ENCODE data around the gene FAM174B.

Gene FAM174B

DNA sequence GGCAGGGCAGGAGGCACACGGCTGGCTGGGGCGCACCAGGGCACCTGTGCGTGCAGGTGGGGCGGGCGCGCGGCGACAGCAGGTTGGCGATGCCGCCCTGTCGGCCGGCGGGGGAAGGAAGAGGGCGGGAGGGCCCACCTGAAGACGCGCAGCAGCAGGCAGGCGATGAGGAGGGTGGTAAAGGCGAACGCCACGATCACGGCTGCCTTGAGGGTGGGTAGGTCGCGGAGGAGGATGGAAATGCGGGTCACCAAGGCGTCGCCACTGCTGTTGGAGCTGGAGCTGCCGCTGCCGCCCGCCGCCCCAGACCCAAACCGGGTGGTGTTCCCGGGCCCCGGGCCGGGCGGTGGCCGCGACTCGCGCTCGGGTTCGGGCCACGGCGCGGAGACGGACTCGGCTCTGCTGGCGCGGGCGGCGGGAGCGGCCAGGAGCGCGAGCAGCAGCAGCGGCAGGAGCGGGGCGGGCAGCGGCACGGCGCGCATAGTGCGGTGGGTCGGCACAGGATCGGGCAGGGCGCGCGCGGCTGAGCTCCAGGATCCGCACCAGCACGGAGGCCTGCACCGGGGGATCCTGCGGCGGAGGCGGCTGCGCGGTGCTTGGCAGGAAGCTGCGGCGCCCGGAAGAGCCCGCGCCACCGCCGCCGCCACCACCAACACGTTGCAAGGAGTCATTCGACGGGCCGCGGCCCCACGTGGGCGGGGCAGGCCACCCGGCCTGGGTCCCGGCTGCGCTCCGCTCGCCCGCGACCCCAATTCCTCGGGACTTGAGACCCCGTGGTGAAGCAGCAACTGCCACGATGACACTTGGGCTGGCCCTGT, at the start of gene FAM174B:
TSS of gene FAM174B (minus strand) at position 598 of the 818 bp plus-strand sequence.
- TF ChIP-seq CTCF (IDR thresholded peaks at IDR 0.05; ENCODE audit: low read length, missing control alignments): no peak
- H3K4me3 ChIP-seq (replicated peaks; ENCODE audit: low read depth, low read length): peak within 1 kb of the TSS; percentile 19
- peak; percentile 5 for DNase-seq (ENCODE audit: low read depth)

GRCh38 chr15:92696096-92696495, 40.5 kb upstream of the FAM174B start:
- no peak overlapping the region for H3K4me3 ChIP-seq (replicated peaks; ENCODE audit: low read depth, low read length)
- no peak for DNase-seq (ENCODE audit: low read depth)
- no peak for TF ChIP-seq CTCF (IDR thresholded peaks at IDR 0.05; ENCODE audit: low read length, missing control alignments)

DNA sequence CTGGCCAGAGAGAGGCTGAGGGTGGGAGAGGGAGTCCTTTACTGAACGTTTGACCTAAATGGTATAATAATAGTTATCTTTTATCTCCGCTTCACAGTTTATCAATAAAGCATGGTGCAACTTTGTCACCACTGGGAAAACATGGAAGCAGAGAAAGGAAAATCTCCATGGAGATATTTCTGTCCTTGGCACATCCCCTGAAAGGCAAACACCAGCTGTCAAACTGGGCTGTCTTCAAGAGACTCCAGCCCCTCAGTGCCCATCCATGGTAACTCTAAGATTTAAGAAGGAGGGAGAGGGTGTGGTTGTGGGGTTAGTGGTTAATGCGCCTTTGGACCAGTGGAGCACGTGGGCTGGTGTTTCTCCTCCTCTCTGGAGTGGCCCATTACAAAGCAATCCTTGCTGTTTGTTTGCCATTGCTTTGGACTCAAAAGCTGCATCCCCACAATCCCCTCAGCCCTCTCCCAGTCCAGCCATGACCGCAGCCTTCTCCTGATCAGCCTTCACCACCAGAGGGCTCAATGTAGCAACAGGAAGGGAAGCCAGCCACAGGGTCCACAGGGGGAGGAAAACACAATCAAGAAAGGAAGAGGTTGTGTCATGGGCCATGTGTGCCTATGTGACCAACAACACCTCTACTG, 38.2 kb upstream of the FAM174B start:
- H3K4me3 ChIP-seq (replicated peaks; ENCODE audit: low read depth, low read length): no peak overlapping the region
- peak; percentile 32 for DNase-seq (ENCODE audit: low read depth)
- TF ChIP-seq CTCF (IDR thresholded peaks at IDR 0.05; ENCODE audit: low read length, missing control alignments): peak; percentile 53

DNA sequence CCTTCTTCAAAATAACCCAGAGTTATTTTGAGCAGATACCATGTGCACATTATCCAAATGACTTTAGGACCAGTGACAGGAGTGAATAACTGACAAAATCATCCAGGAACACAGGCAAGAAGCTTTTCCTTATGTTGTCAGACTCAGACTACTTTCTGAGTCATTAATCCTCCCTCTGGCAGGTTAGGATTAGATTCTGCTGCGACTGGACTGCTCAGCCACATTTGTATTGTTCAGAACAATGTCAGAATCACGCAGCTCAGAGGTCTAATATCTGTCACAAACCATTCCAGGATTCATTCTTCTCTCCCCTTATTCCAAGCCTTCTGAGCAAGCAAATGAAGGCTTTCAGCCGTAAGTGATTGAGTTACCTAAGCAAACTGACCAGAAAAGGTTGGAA, 34.8 kb upstream of the FAM174B start:
- TF ChIP-seq CTCF (IDR thresholded peaks at IDR 0.05; ENCODE audit: low read length, missing control alignments): no peak
- DNase-seq (ENCODE audit: low read depth): no peak
- H3K4me3 ChIP-seq (replicated peaks; ENCODE audit: low read depth, low read length): no peak overlapping the region

DNA sequence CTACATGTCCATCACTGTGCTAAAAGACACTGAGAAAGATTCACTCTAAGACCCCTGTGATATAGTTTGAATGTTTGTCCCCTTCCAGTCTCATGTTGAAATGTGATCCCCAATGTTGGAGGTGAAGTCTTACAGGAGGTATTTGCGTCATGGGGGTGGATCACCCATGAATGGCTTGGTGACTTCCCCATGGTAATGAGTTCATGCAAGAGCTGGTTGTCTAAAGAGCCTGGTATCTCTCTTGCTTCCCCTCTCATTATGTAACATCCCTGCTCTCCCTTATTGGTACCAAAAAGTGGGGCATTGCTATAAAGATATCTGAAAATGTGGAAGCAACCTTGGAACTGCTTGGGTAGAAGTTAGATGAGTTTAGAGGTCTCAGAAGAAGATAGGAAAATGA, 32.2 kb upstream of the FAM174B start:
- no peak for TF ChIP-seq CTCF (IDR thresholded peaks at IDR 0.05; ENCODE audit: low read length, missing control alignments)
- no peak overlapping the region for H3K4me3 ChIP-seq (replicated peaks; ENCODE audit: low read depth, low read length)
- no peak for DNase-seq (ENCODE audit: low read depth)

- H3K4me3 ChIP-seq (replicated peaks; ENCODE audit: low read depth, low read length): no peak overlapping the region
- DNase-seq (ENCODE audit: low read depth): no peak
- TF ChIP-seq CTCF (IDR thresholded peaks at IDR 0.05; ENCODE audit: low read length, missing control alignments): no peak
Measured at GRCh38 chr15:92687195-92687602, 31.6 kb upstream of the FAM174B start.

Measured in fibroblast of pulmonary artery (primary cell).